Activated CD8-positive, alpha-beta T cell treated with anti-CD3 and anti-CD28 coated beads for 36 hours (primary cell): ENCODE measurements around the gene ZCCHC24. TPM values are rescaled to one million over a fixed set of nuclear protein-coding genes. Genes with fewer than 3 reads are reported as not detected.

Source experiments
- ATAC-seq: fragments of 200-7000 bp; cut with Tn5 transposase; one replicate; pipeline ENCODE4 v1.10.0; 2021; ENCODE audit warnings: mild to moderate bottlenecking, moderate library complexity
- CTCF ChIA-PET: fragments of 350-600 bp; sonication (Branson Sonifier 250); formaldehyde crosslinking; loops from one replicate; lab custom pipeline; 2021; ENCODE audit warnings: antibody characterized with exemption; lab: Charles Lee
- POLR2A ChIA-PET: fragments of 350-600 bp; sonication (Branson Sonifier 250); formaldehyde crosslinking; loops from one replicate; lab custom pipeline; 2021; ENCODE audit warnings: antibody characterized with exemption; lab: Charles Lee
- DNase-seq: peaks from one replicate; pipeline ENCODE4 v3.0.0-alpha.2; 2020
- H3K27ac Mint-ChIP-seq: one replicate; pipeline ENCODE4 v1.8.0; 2021; ENCODE audit warnings: mild to moderate bottlenecking, mixed read lengths
- H3K27me3 Mint-ChIP-seq: one replicate; pipeline ENCODE4 v1.8.0; 2021; ENCODE audit warnings: mixed read lengths
- H3K36me3 Mint-ChIP-seq: one replicate; pipeline ENCODE4 v1.8.0; 2021; ENCODE audit warnings: low read depth, mixed read lengths
- H3K4me1 Mint-ChIP-seq: one replicate; pipeline ENCODE4 v1.8.0; 2021; ENCODE audit warnings: low read depth, mixed read lengths
- H3K4me3 Mint-ChIP-seq: one replicate; pipeline ENCODE4 v1.8.0; 2021; ENCODE audit warnings: mild to moderate bottlenecking, moderate library complexity, mixed read lengths
- H3K9me3 Mint-ChIP-seq: one replicate; pipeline ENCODE4 v1.8.0; 2021; ENCODE audit warnings: mixed read lengths
- CTCF ChIP-seq: fragments of 200-600 bp; IDR thresholded peaks from one replicate; pipeline ENCODE4 v1.8.0; 2022; ENCODE audit warnings: antibody characterized with exemption, mild to moderate bottlenecking
- intact Hi-C: fragments of 100-400 bp; cut with micrococcal nuclease; formaldehyde crosslinking; loops from one replicate; pipeline ENCODE4 v1.10.0; 2022
- total RNA-seq, 2 experiments: library from RNA; stranded (reverse); gene quantifications; one replicate each; pipeline ENCODE4 v1.2.3, GENCODE V29; 2021

The ZCCHC24 gene
- total RNA-seq, 2 experiments from 2014 or later: 1.0 to 1.7 TPM

DNA sequence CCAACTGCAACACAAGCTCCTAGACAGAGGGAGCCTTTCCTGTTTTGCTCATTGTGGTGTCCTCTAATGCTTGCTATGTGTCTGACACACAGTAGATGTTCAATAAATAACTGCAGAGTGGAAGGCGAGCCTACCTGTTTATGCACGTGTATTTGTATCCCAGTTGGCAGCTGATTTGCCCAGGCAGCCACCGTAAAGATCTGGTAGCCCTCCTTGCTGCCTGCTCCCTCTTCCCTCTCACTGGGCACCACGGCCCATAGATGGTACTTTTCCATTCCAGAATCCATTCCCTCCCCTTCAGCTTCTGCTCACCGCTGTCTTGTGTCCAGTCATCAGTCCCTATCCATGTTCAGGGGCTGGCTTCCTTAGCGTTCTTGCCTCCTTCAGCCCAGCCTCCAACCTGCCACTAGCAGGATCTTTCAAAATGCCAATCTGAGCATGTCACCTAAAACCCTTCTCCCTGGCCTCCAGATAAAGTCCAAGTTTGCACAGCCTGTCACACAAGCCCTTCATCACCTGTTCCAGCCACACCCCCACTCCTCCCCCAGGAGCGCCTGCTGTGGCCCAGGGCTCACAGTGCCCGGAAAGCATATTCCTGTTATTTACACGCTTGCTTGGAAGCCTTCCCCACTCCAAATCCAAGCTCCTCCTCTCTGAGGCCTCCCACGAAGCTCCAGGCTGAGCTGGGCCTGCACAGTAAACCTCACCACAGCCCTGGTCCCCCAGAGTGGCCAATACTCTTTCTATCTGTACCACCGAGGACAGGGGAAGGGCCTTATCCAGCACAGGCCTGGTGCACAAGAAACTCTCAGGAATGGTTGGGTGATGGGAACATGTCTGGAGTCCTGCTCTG is 21.0 kb downstream of the ZCCHC24 start:
- H3K27ac Mint-ChIP-seq: no peak overlapping the region
- CTCF ChIA-PET: interaction anchor here (0.9 to 1.8 kb wide), 3 partner anchors 43 to 63 kb away, joined by 4 to 5 read pairs (median 4); no protein-coding TSS in a partner anchor

DNA sequence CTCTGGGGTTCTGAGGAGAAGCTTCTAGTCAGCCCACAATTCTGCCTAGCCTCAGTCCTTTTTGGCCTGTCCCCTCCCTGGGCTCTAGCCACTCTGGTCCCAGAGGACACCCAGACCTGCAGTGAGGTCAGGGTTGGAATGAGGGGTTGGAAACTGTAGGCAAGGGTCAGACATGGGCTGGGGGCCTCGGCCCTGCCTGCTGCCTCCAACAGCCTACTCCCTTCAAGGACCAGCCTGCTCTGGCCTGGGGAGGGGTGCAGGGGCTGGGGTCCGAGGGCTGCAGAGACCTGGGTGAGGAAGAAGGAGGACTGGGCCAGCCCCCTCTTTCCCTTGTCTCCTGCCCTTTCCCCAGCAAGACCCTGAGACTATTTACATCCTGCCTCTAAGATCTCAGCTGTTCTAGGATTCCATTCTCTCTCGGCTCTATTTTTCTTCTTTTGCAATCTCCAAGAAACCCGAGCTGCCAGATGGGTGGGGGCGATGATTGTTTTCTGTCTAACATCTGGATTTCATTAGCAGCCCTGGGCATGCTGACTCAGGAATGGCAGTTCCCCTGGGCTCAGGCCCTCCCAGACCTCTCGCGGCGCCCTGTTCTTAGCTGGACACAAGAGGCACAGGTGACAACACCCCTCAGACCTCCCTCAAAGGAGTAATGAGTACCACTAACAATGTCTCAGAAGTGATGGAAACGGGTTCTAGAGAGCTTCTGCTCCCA is 23.1 kb downstream of the ZCCHC24 start:
- H3K27me3 Mint-ChIP-seq: no peaks in the 10 kb centered on the region
- ChIA-PET CTCF (interaction anchor here (1.4 to 1.8 kb wide), 2 partner anchors 31 to 65 kb away, joined by 3 to 4 read pairs; no protein-coding TSS in a partner anchor), POLR2A (no interaction called here)
- H3K27ac Mint-ChIP-seq: no peak overlapping the region
- H3K4me1 Mint-ChIP-seq: no peaks in the 10 kb centered on the region
- no peaks in the 10 kb centered on the region for H3K36me3 Mint-ChIP-seq
- ATAC-seq (no peak), DNase-seq (no peak)
- H3K4me3 Mint-ChIP-seq: no peak overlapping the region
- intact Hi-C loops: no loop called here
- no peak for TF ChIP-seq CTCF
- H3K9me3 Mint-ChIP-seq: no peaks in the 10 kb centered on the region

More for the DNA sequence above, 21.0 kb downstream of the ZCCHC24 start:
- intact Hi-C loops: no loop called here
- DNase-seq (no peak), ATAC-seq (no peak)
- Mint-ChIP-seq H3K27me3 (no peaks in the 10 kb centered on the region), H3K9me3 (no peaks in the 10 kb centered on the region), H3K36me3 (no peaks in the 10 kb centered on the region), H3K4me1 (peaks cover 2% of the 10 kb centered on the region), H3K4me3 (no peak overlapping the region)
- POLR2A ChIA-PET: no interaction called here
- TF ChIP-seq CTCF: no peak

DNA sequence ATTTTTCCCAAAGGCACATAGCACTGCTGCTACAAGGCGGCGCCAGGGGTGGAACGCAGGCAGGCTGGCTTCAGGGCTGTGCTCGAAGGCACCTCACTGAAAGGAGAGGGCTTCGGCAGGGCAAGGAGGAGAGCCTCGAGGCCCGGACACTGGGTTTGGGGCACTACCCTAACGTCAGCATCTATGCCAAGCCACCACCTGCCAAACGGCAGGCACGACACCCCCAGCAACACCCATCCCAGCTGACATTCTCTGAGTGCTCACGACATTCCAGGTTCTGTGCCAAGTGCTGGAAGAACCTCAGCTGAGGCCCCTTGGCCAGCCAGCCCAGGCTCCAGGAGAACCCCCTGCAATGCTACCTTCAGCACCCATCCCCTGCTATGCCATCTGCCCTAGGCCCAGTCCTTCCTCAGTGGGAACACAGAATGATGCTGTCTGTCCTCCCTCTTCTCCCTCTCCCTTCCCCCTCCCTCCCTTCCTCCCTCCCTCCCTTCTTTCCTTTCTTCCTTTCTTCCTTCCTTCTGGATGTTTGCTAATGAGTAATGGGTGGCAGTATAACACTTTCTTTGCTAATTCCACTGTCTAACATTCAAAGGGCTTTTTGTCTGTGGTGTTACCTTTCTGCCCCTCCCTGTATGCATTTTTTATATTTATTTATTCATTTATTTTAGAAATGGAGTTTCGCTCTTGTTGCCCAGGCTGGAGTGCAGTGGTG is 24.3 kb downstream of the ZCCHC24 start:
- no peaks in the 10 kb centered on the region for H3K36me3 Mint-ChIP-seq
- POLR2A ChIA-PET: no interaction called here

GRCh38 chr10:79418886-79419595 is 26.4 kb downstream of the ZCCHC24 start:
- Mint-ChIP-seq H3K36me3 (no peaks in the 10 kb centered on the region), H3K4me3 (no peak overlapping the region), H3K27ac (no peak overlapping the region), H3K9me3 (no peaks in the 10 kb centered on the region), H3K4me1 (no peaks in the 10 kb centered on the region), H3K27me3 (no peaks in the 10 kb centered on the region)
- no peak for DNase-seq
- TF ChIP-seq CTCF: no peak
- ChIA-PET CTCF (no interaction called here), POLR2A (no interaction called here)
- intact Hi-C loops: no loop called here
- no peak for ATAC-seq

More for the DNA sequence above, 24.3 kb downstream of the ZCCHC24 start:
- intact Hi-C loops: no loop called here
- ATAC-seq (no peak), DNase-seq (no peak)
- Mint-ChIP-seq H3K9me3 (no peaks in the 10 kb centered on the region), H3K4me3 (no peak overlapping the region), H3K27me3 (no peaks in the 10 kb centered on the region), H3K4me1 (no peaks in the 10 kb centered on the region), H3K27ac (no peak overlapping the region)
- CTCF ChIA-PET: interaction anchor here (1.0 to 1.4 kb wide), 2 partner anchors 21 to 30 kb away, joined by 3 read pairs; no protein-coding TSS in a partner anchor
- TF ChIP-seq CTCF: no peak
